IMR-90 (cell line): ENCODE results near the gene SNX14. TPM values are rescaled to one million over a fixed set of nuclear protein-coding genes. Genes with fewer than 3 reads are reported as not detected.

Experiments used
- ATAC-seq: fragments of 200-7000 bp; cut with Tn5 transposase; 2 replicates; pipeline ENCODE4 v1.9.1; 2020; ENCODE audit warnings: low read depth, mild to moderate bottlenecking, moderate library complexity
- BruUV-seq: library from RNA; stranded (reverse); fragments of 400-500 nt; replicated peaks from 2 replicates; lab custom pipeline; 2021; lab: Mats Ljungman, UMichigan
- CTCF ChIA-PET: fragments of 300-600 bp; formaldehyde crosslinking; extraction: SDS; loops from one replicate; lab custom pipeline; 2021; ENCODE audit warnings: antibody characterized with exemption; lab: Yijun Ruan, JAX
- POLR2A ChIA-PET: fragments of 300-600 bp; sonication (Branson Sonifier 250); formaldehyde crosslinking; loops from one replicate; lab custom pipeline; 2022; ENCODE audit warnings: antibody characterized with exemption; ENCODE audit not compliant: unreplicated experiment; lab: Charles Lee
- DNase-seq: peaks from one replicate; pipeline ENCODE4 v3.0.0; 2013
- H2AFZ ChIP-seq: replicated peaks from 2 replicates; pipeline ENCODE3; 2013; ENCODE audit warnings: low read length, mild to moderate bottlenecking; ENCODE audit not compliant: poor library complexity
- H2AK5ac ChIP-seq: 2 replicates; pipeline ENCODE4 v1.6.1; 2013; ENCODE audit warnings: low read depth, low read length, inconsistent platforms
- H2AK9ac ChIP-seq: replicated peaks from 2 replicates; pipeline ENCODE3; 2013; ENCODE audit warnings: mild to moderate bottlenecking, low read depth, low read length, moderate library complexity; ENCODE audit not compliant: poor library complexity
- H2BK120ac ChIP-seq: 2 replicates; pipeline ENCODE4 v1.6.1; 2013; ENCODE audit warnings: low read depth, low read length, inconsistent platforms
- H2BK15ac ChIP-seq: 3 replicates; pipeline ENCODE4 v1.6.1; 2013; ENCODE audit warnings: low read depth, low read length, inconsistent platforms
- H2BK20ac ChIP-seq: 2 replicates; pipeline ENCODE4 v1.6.1; 2013; ENCODE audit warnings: low read depth, mild to moderate bottlenecking, inconsistent platforms, low read length, moderate library complexity
- H2BK5ac ChIP-seq: 2 replicates; pipeline ENCODE4 v1.6.1; 2013; ENCODE audit warnings: mild to moderate bottlenecking, low read depth, low read length, inconsistent platforms; ENCODE audit not compliant: poor library complexity, severe bottlenecking
- H3K14ac ChIP-seq: replicated peaks from 2 replicates; pipeline ENCODE4 v1.6.1; 2013; ENCODE audit warnings: low read depth, low read length, inconsistent platforms
- H3K18ac ChIP-seq: 2 replicates; pipeline ENCODE4 v1.6.1; 2013; ENCODE audit warnings: low read depth, low read length, control low read depth
- H3K23ac ChIP-seq: 2 replicates; pipeline ENCODE4 v1.6.1; 2013; ENCODE audit warnings: low read depth, low read length, inconsistent platforms
- H3K27ac ChIP-seq: 2 replicates; pipeline ENCODE4 v1.5.1; 2013; ENCODE audit warnings: mild to moderate bottlenecking, control low read depth, low read length; ENCODE audit not compliant: insufficient read depth
- H3K27me3 ChIP-seq: 2 replicates; pipeline ENCODE4 v1.6.1; 2013; ENCODE audit warnings: low read length; ENCODE audit not compliant: control insufficient read depth, insufficient read depth
- H3K36me3 ChIP-seq: 2 replicates; pipeline ENCODE4 v1.6.1; 2013; ENCODE audit warnings: low read length, mixed read lengths; ENCODE audit not compliant: control insufficient read depth, insufficient read depth
- H3K4ac ChIP-seq: 2 replicates; pipeline ENCODE4 v1.6.1; 2013; ENCODE audit warnings: low read depth, low read length, inconsistent platforms
- H3K4me1 ChIP-seq: 2 replicates; pipeline ENCODE4 v1.6.1; 2013; ENCODE audit warnings: low read length, mixed read lengths; ENCODE audit not compliant: control insufficient read depth, insufficient read depth
- H3K4me2 ChIP-seq: 2 replicates; pipeline ENCODE4 v1.6.1; 2013; ENCODE audit warnings: low read depth, mild to moderate bottlenecking, control low read depth, low read length, moderate library complexity
- H3K4me3 ChIP-seq: 2 replicates; pipeline ENCODE4 v1.5.1; 2013; ENCODE audit warnings: low read depth, mild to moderate bottlenecking, control low read depth, low read length, moderate library complexity; ENCODE audit not compliant: insufficient read depth
- H3K56ac ChIP-seq: 2 replicates; pipeline ENCODE4 v1.6.1; 2013; ENCODE audit warnings: low read length, inconsistent platforms; ENCODE audit not compliant: insufficient read depth; ENCODE audit errors: extremely low read depth
- H3K79me1 ChIP-seq, 2 experiments: 2 replicates each; pipeline ENCODE4 v1.6.1; 2013; ENCODE audit warnings: low read length in 2 of 2, inconsistent platforms in 1 of 2, low read depth in 1 of 2
- H3K9ac ChIP-seq: 2 replicates; pipeline ENCODE4 v1.6.1; 2013; ENCODE audit warnings: low read depth, low read length, control low read depth
- H3K9me1 ChIP-seq: 2 replicates; pipeline ENCODE4 v1.6.1; 2013; ENCODE audit warnings: low read length, inconsistent platforms; ENCODE audit not compliant: insufficient read depth
- H3K9me3 ChIP-seq: 2 replicates; pipeline ENCODE4 v1.6.1; 2013; ENCODE audit warnings: low read length; ENCODE audit not compliant: control insufficient read depth, insufficient read depth
- H4K20me1 ChIP-seq: 2 replicates; pipeline ENCODE4 v1.6.1; 2013; ENCODE audit warnings: low read length, inconsistent platforms; ENCODE audit not compliant: insufficient read depth
- H4K5ac ChIP-seq: 2 replicates; pipeline ENCODE4 v1.6.1; 2013; ENCODE audit warnings: mild to moderate bottlenecking, low read depth, low read length, control low read depth
- H4K8ac ChIP-seq, 2 experiments: 2 replicates each; pipeline ENCODE4 v1.6.1; 2013; ENCODE audit warnings: low read depth in 2 of 2, low read length in 2 of 2, control low read depth in 1 of 2, inconsistent platforms in 1 of 2
- H4K91ac ChIP-seq: 2 replicates; pipeline ENCODE4 v1.6.1; 2013; ENCODE audit warnings: low read depth, low read length, inconsistent platforms; ENCODE audit not compliant: insufficient read depth
- BHLHE40 ChIP-seq: fragments of 150-350 bp; IDR thresholded peaks from 2 replicates; pipeline ENCODE4 v1.6.1; 2016; ENCODE audit warnings: mild to moderate bottlenecking, low read depth, low read length
- CEBPB ChIP-seq: IDR thresholded peaks from 2 replicates; pipeline ENCODE4 v1.6.1; 2012; ENCODE audit warnings: low read depth, low read length, improper control_type of control experiment
- CTCF ChIP-seq: conservative IDR thresholded peaks from 2 replicates; pipeline ENCODE4 v1.5.1; 2012; ENCODE audit warnings: mild to moderate bottlenecking, low read depth, low read length, improper control_type of control experiment
- FOS ChIP-seq: fragments of 150-350 bp; IDR thresholded peaks from 2 replicates; pipeline ENCODE4 v1.6.1; 2016; ENCODE audit warnings: low read depth, low read length
- MXI1 ChIP-seq: IDR thresholded peaks from 2 replicates; pipeline ENCODE4 v1.6.1; 2012; ENCODE audit warnings: low read depth, mild to moderate bottlenecking, low read length, moderate library complexity, borderline replicate concordance
- RAD21 ChIP-seq: IDR thresholded peaks from 2 replicates; pipeline ENCODE4 v1.6.1; 2012; ENCODE audit warnings: low read length, improper control_type of control experiment
- RFX5 ChIP-seq: IDR thresholded peaks from 2 replicates; pipeline ENCODE4 v1.8.0; 2012; ENCODE audit warnings: low read depth, mild to moderate bottlenecking, low read length, moderate library complexity
- SMC3 ChIP-seq: fragments of 150-350 bp; IDR thresholded peaks from 2 replicates; pipeline ENCODE4 v1.6.1; 2016; ENCODE audit warnings: low read depth, mild to moderate bottlenecking, antibody characterized with exemption, low read length, moderate library complexity
- WGBS, 2 experiments: methylation state at CpG; one replicate each; pipeline versions ENCODE4 v1.1.5 to v1.1.7; 2013; ENCODE audit warnings: missing lambda C conversion rate in 2 of 2; ENCODE audit not compliant: insufficient read length in 1 of 2; ENCODE audit errors: extremely low coverage in 2 of 2; 5-methylcytosine and 5-hydroxymethylcytosine counted together
- dilution Hi-C: fragments of 300-500 bp; cut with HindIII; formaldehyde crosslinking; loops from one replicate; pipeline ENCODE4 v1.14.3; 2018; ENCODE audit warnings: low sequenced_read_pairs; ENCODE audit not compliant: unreplicated experiment
- in situ Hi-C: fragments of 300-500 bp; cut with MboI; formaldehyde crosslinking; loops from 3 replicates; pipeline ENCODE4 v1.14.3; 2019; ENCODE audit warnings: low sequenced_read_pairs, inconsistent platforms, mixed read lengths
- intact Hi-C: fragments of 100-400 bp; cut with micrococcal nuclease; formaldehyde crosslinking; loops from 2 replicates; pipeline ENCODE4 v1.10.0; 2022
- polyA plus RNA-seq, 3 experiments: library from polyadenylated mRNA; depleted of rRNA; stranded (reverse); fragments of >200 nt; gene quantifications; 2 replicates each; pipeline ENCODE4 v1.2.3, GENCODE V29; 2012; ENCODE audit warnings: low replicate concordance in 1 of 3
- total RNA-seq: library from RNA; depleted of rRNA; stranded (reverse); fragments of >200 nt; gene quantifications from 2 replicates; pipeline ENCODE4 v1.2.3, GENCODE V29; 2012

Gene SNX14
- total and polyA plus RNA-seq, 2 of the 4 experiments (the other 2 are of a cell fraction) = 39.9 to 61.8 TPM

GRCh38 chr6:85472744-85473143, 120.9 kb downstream of the SNX14 start:
- H3K9me3 ChIP-seq = no peaks in the 10 kb centered on the region; the same call in 1 of the 2 replicates
- BruUV-seq = no TSS peak
- no CpG with 5 or more reads among the region's 1 CpG for WGBS, 2 experiments
- H4K8ac ChIP-seq = no peak overlapping the region; a peak in 1 of 4 replicates
- H3K79me1 ChIP-seq = peaks cover 38 to 80% of the 10 kb centered on the region in 2 experiments
- intact Hi-C loops (no loop called here), in situ Hi-C loops (no loop called here), dilution Hi-C loops (no loop called here)
- POLR2A ChIA-PET = no interaction called here
- no peak overlapping the region for H2AFZ ChIP-seq
- H3K4me2 ChIP-seq = peak overlapping the region; percentile 11; the same call in 1 of the 2 replicates
- CTCF ChIA-PET = interaction anchor here (1.4 kb wide), 1 partner anchor 118 kb away, joined by 3 read pairs; no protein-coding TSS in a partner anchor
- peak overlapping the region; percentile 38; the same call in 1 of the 2 replicates for H2BK20ac ChIP-seq
- H3K4me3 ChIP-seq = no peak overlapping the region
- peak overlapping the region; percentile 39; the same call in 1 of the 2 replicates for H2BK120ac ChIP-seq
- TF ChIP-seq BHLHE40 (no peak; the same call in 1 of the 2 replicates), SMC3 (no peak), MXI1 (no peak), RFX5 (no peak), FOS (no peak), CEBPB (peak; percentile 66; the same call in 1 of the 2 replicates), RAD21 (no peak), CTCF (no peak)
- H3K23ac ChIP-seq = peak overlapping the region; percentile 44; the same call in 1 of the 2 replicates
- H3K27me3 ChIP-seq = no peaks in the 10 kb centered on the region
- H3K9me1 ChIP-seq = peaks cover 22% of the 10 kb centered on the region
- peak overlapping the region; percentile 44; the same call in 1 of the 2 replicates for H3K18ac ChIP-seq
- no peaks in the 10 kb centered on the region for H4K20me1 ChIP-seq
- H2BK15ac ChIP-seq = peak overlapping the region; percentile 7; the same call in 1 of the 3 replicates
- H2BK5ac ChIP-seq = peak overlapping the region; percentile 29
- H3K36me3 ChIP-seq = peaks cover 28% of the 10 kb centered on the region
- DNase-seq = peak; percentile 61
- H3K56ac ChIP-seq = no peak overlapping the region
- H3K4me1 ChIP-seq = peaks cover 20% of the 10 kb centered on the region
- H3K4ac ChIP-seq = peak overlapping the region; percentile 3; the same call in 1 of the 2 replicates
- H4K91ac ChIP-seq = no peak overlapping the region
- no peak overlapping the region for H4K5ac ChIP-seq
- peak; percentile 19; the same call in 1 of the 2 replicates for ATAC-seq
- H3K14ac ChIP-seq = 0 out of 2 replicates have a peak overlapping the region, but pooled peaks have one; percentile 54
- no peak overlapping the region for H3K9ac ChIP-seq
- H2AK9ac ChIP-seq = no peak overlapping the region
- H3K27ac ChIP-seq = no peak overlapping the region
- no peak overlapping the region for H2AK5ac ChIP-seq
